Heart left ventricle (tissue), 16 donors: ENCODE results near the gene MEAK7. TPM values are rescaled to one million over a fixed set of nuclear protein-coding genes. Genes with fewer than 3 reads are reported as not detected.

Experiments
- ATAC-seq, 4 donors: fragments of 200-7000 bp; cut with Tn5 transposase; one replicate each; pipeline ENCODE4 v1.9.1; 2020 to 2022; ENCODE audit warnings: moderate library complexity in 4 of 4, mild to moderate bottlenecking in 3 of 4, moderate number of reproducible peaks in 1 of 4
- DNase-seq, 5 donors: peaks; one replicate each; pipeline ENCODE4 v3.0.0-alpha.2; 2020
- H3K27ac ChIP-seq, 12 donors: fragments of 200-600 bp; sonication (generic) in 4 of 12; one replicate each; pipeline versions ENCODE4 v1.5.0 to v1.8.0; 2016 to 2022; ENCODE audit warnings: mild to moderate bottlenecking in 2 of 12
- H3K27me3 ChIP-seq, 9 donors: fragments of 200-600 bp; sonication (generic) in 2 of 9; one replicate each; pipeline versions ENCODE4 v1.5.1 to v1.8.0; 2016 to 2022; ENCODE audit warnings: mild to moderate bottlenecking in 3 of 9
- H3K36me3 ChIP-seq, 9 donors: fragments of 200-600 bp; sonication (generic) in 2 of 9; one replicate each; pipeline versions ENCODE4 v1.5.0 to v1.8.0; 2018 to 2022; ENCODE audit warnings: mild to moderate bottlenecking in 2 of 9
- H3K4me1 ChIP-seq, 12 donors: fragments of 200-600 bp; sonication (generic) in 4 of 12; one replicate each; pipeline versions ENCODE4 v1.5.0 to v1.8.0; 2016 to 2022; ENCODE audit warnings: mild to moderate bottlenecking in 3 of 12
- H3K4me3 ChIP-seq, 12 donors: fragments of 200-600 bp; sonication (generic) in 4 of 12; one replicate each; pipeline versions ENCODE4 v1.5.0 to v1.8.0; 2017 to 2022; ENCODE audit warnings: mild to moderate bottlenecking in 9 of 12, moderate library complexity in 4 of 12
- H3K9me3 ChIP-seq, 12 donors: fragments of 200-600 bp; sonication (generic) in 4 of 12; one replicate each; pipeline versions ENCODE4 v1.5.0 to v1.8.0; 2016 to 2022; ENCODE audit warnings: mild to moderate bottlenecking in 1 of 12
- POLR2A ChIP-seq, 2 donors: fragments of 450-650 bp; IDR thresholded peaks; one replicate each; pipeline ENCODE4 v1.6.1; 2017; ENCODE audit warnings: antibody characterized with exemption in 2 of 2, mild to moderate bottlenecking in 2 of 2, moderate library complexity in 2 of 2
- WGBS, 4 donors: extraction: QIAGEN DNeasy Blood & Tissue Kit in 2 of 4; methylation state at CpG; one replicate each; pipeline versions ENCODE4 v1.1.5 to v1.1.7; 2013 to 2018; 5-methylcytosine and 5-hydroxymethylcytosine counted together
- intact Hi-C, 10 donors: fragments of 100-400 bp; cut with DNase I; formaldehyde crosslinking; loops; one replicate each; pipeline versions ENCODE4 v1.11.1 to v1.14.2; 2022
- polyA plus RNA-seq, 2 donors: library from polyadenylated mRNA; stranded (reverse); fragments of 200-250 nt; gene quantifications; one replicate each; pipeline ENCODE4 v1.2.3, GENCODE V29; 2013
- total RNA-seq, 9 donors: library from RNA; depleted of rRNA in 2 of 9; stranded (reverse); fragments of >200 nt in 2 of 9; fragmentation: NEBNext Ultra II Directional in 3 of 9; extraction: Animal tissue kit (Norgen Biotek cat#: 25700) in 3 of 9; gene quantifications; one replicate each; pipeline versions ENCODE4 v1.1.0 to v1.2.4, GENCODE V29; 2016 to 2023
- TF ChIP-seq, protein P1 (sequence below), 12 donors: fragments of 200-600 bp; sonication (generic) in 4 of 12; IDR thresholded peaks; one replicate each; pipeline versions ENCODE4 v1.5.0 to v1.8.0; 2018 to 2022; ENCODE audit warnings: antibody characterized with exemption in 12 of 12, mild to moderate bottlenecking in 5 of 12
- donor health status: ischemic (EF 13 %, LVEDD 7.1; RV severe dilation, severe dysfunction).
- donor health status: healthy with polysubstance abuse.
- donor health status: DM: no; HTN: yes; CAD: no.
- donor health status: DM: no; HTN: no; CAD: no.
- donor health status: ischemic (EF 25% LVEDD 6.9; RV normal size, moderate dysfunction).
- donor health status: ischemic (EF 25% LVEDD 5.7; RV mildly dilated, moderate dysfunction).
- donor health status: healthy.
- donor health status: DM: yes; HTN: yes; CAD: no.
- donor health status: ischemic (EF 35%, LVEDD 5.7; RV mildly dilated, moderate dysfunction).
- donor health status: nonischemic (EF 11% LVEDD 7.7; RV severe dilation, severe dysfunction).
- donor health status: DM: yes; HTN: yes; CAD: no.
- donor health status: PGD.
- donor health status: ischemic (EF 29% LVEDD 5.4; RV normal size, mild dysfunction).
- donor health status: nonischemic (EF 23%, LVEDD 6.1; RV moderate dilation, normal function).

The MEAK7 gene
- total and polyA plus RNA-seq, 11 donors = 2.2 to 13.2 (median 5.1) TPM

DNA sequence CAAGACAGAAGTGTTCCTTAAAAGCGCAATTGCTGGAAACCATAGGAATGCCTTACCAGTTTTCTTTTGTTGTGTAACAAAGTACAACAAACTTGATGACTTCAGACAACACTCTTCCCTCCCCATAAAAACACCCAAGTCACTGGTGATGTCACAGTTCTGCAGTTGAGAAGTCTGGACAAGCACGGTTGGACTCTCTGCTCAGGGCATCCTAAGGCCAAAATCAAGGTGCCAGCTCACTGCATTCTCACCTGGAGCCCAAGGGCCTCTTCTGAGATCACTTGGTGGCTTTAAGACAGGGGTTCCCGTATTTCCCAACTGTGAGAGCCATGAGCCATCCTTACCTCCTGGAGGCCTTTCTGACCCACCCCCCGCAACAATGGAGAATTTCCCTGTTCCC, 45.6 kb upstream of the MEAK7 start:
- Histone ChIP-seq H3K4me1 (peaks cover 0 to 12% (median 0%) of the 10 kb centered on the region in 12 donors), H3K9me3 (no peaks in the 10 kb centered on the region), H3K27me3 (peaks cover 0 to 10% (median 0%) of the 10 kb centered on the region in 9 donors), H3K4me3 (no peak overlapping the region), H3K36me3 (no peaks in the 10 kb centered on the region), H3K27ac (peak overlapping the region in 1 of 12 donors; percentile 81)
- WGBS, 4 donors = 65 to 72% (median 69%) methylated on average over 3 to 4 of the region's 4 CpGs
- DNase-seq (peak in 1 of 5 donors; percentile 5), ATAC-seq (no peak)
- no peak for TF ChIP-seq POLR2A (IDR thresholded peaks at IDR 0.05)
- TF ChIP-seq, protein P1, sequence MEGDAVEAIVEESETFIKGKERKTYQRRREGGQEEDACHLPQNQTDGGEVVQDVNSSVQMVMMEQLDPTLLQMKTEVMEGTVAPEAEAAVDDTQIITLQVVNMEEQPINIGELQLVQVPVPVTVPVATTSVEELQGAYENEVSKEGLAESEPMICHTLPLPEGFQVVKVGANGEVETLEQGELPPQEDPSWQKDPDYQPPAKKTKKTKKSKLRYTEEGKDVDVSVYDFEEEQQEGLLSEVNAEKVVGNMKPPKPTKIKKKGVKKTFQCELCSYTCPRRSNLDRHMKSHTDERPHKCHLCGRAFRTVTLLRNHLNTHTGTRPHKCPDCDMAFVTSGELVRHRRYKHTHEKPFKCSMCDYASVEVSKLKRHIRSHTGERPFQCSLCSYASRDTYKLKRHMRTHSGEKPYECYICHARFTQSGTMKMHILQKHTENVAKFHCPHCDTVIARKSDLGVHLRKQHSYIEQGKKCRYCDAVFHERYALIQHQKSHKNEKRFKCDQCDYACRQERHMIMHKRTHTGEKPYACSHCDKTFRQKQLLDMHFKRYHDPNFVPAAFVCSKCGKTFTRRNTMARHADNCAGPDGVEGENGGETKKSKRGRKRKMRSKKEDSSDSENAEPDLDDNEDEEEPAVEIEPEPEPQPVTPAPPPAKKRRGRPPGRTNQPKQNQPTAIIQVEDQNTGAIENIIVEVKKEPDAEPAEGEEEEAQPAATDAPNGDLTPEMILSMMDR (IDR thresholded peaks at IDR 0.05) = no peak
- intact Hi-C loops = loop anchor here in 1 of 10 donors (10.0 kb wide), 1 partner anchor 65 kb away; the partner anchor contains the start of gene COTL1

DNA sequence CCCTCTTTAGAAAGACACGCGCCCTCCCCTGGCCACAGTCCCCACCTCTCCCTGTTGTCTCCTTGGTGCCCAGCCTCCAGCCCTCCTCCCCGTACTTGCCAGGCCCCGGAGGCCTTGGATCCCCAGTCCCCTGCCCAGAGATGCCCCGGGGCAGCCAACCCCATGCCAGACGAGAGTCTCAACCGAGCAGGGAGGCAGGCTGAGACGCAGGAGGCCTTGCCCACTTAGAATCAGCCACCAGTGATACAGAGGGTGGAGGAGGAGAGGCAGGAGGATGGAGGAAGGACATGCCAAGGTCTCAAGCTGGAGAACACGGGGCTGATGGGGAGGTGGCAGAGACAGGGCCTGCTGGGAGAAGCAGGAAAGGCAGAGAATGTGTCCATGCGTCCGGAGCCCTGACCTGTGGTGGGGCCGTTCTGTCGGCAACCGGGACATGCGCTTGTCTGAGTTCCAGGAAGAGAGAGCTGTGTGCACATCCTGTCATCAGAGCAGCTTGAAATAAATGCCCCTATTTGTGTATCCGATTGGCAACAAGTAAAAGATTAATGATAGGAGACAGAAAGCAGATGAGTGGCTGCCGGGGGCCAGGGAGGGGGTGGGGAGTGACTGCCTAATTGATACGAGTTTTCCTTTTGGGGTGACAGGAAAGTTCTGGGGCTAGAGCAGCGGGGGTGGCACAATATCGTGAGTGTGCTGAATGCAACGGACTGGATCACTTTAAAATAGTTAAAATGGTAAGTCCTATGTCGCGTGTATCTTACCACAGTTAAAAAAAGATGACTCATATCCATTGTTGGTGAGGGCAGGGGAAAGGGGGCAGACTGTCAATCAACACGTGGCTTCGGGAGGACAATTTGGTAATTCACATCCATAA, 44.7 kb upstream of the MEAK7 start:
- Histone ChIP-seq H3K36me3 (no peaks in the 10 kb centered on the region), H3K9me3 (no peaks in the 10 kb centered on the region), H3K4me1 (peaks cover 0 to 19% (median 0%) of the 10 kb centered on the region in 12 donors), H3K4me3 (peak overlapping the region in 1 of 12 donors; percentile 25), H3K27ac (peak overlapping the region in 7 of 12 donors; percentile 5 to 81 (median 38)), H3K27me3 (peaks cover 0 to 10% (median 0%) of the 10 kb centered on the region in 9 donors)
- 57 to 67% (median 66%) methylated on average over 24 to 25 of the region's 25 CpGs for WGBS, 4 donors
- intact Hi-C loops = no loop called here
- peak in 3 of 5 donors; percentile 22 to 39 (median 30) for DNase-seq
- TF ChIP-seq, protein P1 (IDR thresholded peaks at IDR 0.05) = no peak
- TF ChIP-seq POLR2A (IDR thresholded peaks at IDR 0.05) = no peak
- peak in 3 of 4 donors; percentile 39 to 78 (median 56) for ATAC-seq

GRCh38 chr16:84548508-84548907, 44.0 kb upstream of the MEAK7 start:
- 87 to 89% (median 89%) methylated on average over 7 to 8 of the region's 8 CpGs for WGBS, 4 donors
- TF ChIP-seq, protein P1 (IDR thresholded peaks at IDR 0.05) = no peak
- TF ChIP-seq POLR2A (IDR thresholded peaks at IDR 0.05) = no peak
- intact Hi-C loops = no loop called here
- no peaks in the 10 kb centered on the region for H3K9me3 ChIP-seq
- no peaks in the 10 kb centered on the region for H3K36me3 ChIP-seq
- H3K4me3 ChIP-seq = no peak overlapping the region
- H3K27ac ChIP-seq = peak overlapping the region in 3 of 12 donors; percentile 38 to 81 (median 43)
- peak in 1 of 5 donors; percentile 9 for DNase-seq
- H3K4me1 ChIP-seq = peaks cover 0 to 24% (median 0%) of the 10 kb centered on the region in 12 donors
- ATAC-seq = no peak
- H3K27me3 ChIP-seq = peaks cover 0 to 10% (median 0%) of the 10 kb centered on the region in 9 donors

- TF ChIP-seq, protein P1 (IDR thresholded peaks at IDR 0.05) = no peak
- TF ChIP-seq POLR2A (IDR thresholded peaks at IDR 0.05) = no peak
- peaks cover 0 to 10% (median 0%) of the 10 kb centered on the region in 9 donors for H3K27me3 ChIP-seq
- no peak overlapping the region for H3K27ac ChIP-seq
- intact Hi-C loops = no loop called here
- H3K9me3 ChIP-seq = no peaks in the 10 kb centered on the region
- DNase-seq (no peak), ATAC-seq (no peak)
- H3K4me3 ChIP-seq = no peak overlapping the region
- 72 to 78% (median 78%) methylated on average over 8 to 12 of the region's 12 CpGs for WGBS, 4 donors
- H3K4me1 ChIP-seq = peaks cover 0 to 24% (median 0%) of the 10 kb centered on the region in 12 donors
- H3K36me3 ChIP-seq = no peaks in the 10 kb centered on the region
Observed at GRCh38 chr16:84547546-84548061, 43.1 kb upstream of the MEAK7 start.
